K562 (cell line): ENCODE measurements around the gene ZNF598. TPM values are rescaled to one million over a fixed set of nuclear protein-coding genes. Genes with fewer than 3 reads are reported as not detected.
A peak's percentile ranks its signal among the peaks of the same experiment; 100 is the strongest.

Experiments used
- ATAC-seq: fragments of 200-7000 bp; cut with Tn5 transposase; 3 replicates; pipeline ENCODE4 v1.9.1; 2020; ENCODE audit warnings: moderate library complexity
- BruUV-seq: library from RNA; stranded (reverse); fragments of 400-500 nt; replicated peaks from 2 replicates; lab custom pipeline; 2021; lab: Mats Ljungman, UMichigan
- CTCF ChIA-PET: fragments of 300-600 bp; formaldehyde crosslinking; extraction: SDS; loops from one replicate; lab custom pipeline; 2021; ENCODE audit warnings: low intra/inter-chr PET ratio; lab: Yijun Ruan, JAX
- POLR2A ChIA-PET: fragments of 300-600, 350-650 bp; sonication (Branson Sonifier 250); formaldehyde crosslinking; extraction: SDS; loops from one replicate; lab custom pipeline; 2021; ENCODE audit warnings: antibody characterized with exemption, inconsistent platforms; lab: Yijun Ruan, JAX
- DNase-seq, 4 experiments: peaks; one replicate each; pipeline versions ENCODE4 v3.0.0 to v3.0.0-alpha.2; 2011 to 2018; ENCODE audit warnings: low spot score in 3 of 4, mixed read lengths in 3 of 4; ENCODE audit errors: extremely low read depth in 1 of 4
- FAIRE-seq: peaks from 2 replicates; lab custom pipeline; 2011; peaks lifted over from hg19 to GRCh38; lab: Jason Lieb, UNC
- H2AFZ ChIP-seq: 2 replicates; pipeline ENCODE4 v1.6.0; 2011; ENCODE audit warnings: low read depth, low read length, control low read depth, inconsistent platforms
- H3K27ac ChIP-seq: fragments of 200-600 bp; 3 replicates; pipeline ENCODE4 v1.8.0; 2011; ENCODE audit warnings: low read depth, mild to moderate bottlenecking, control low read depth, inconsistent platforms, low read length, moderate library complexity, mixed read lengths; ENCODE audit errors: extremely low read depth
- H3K27me3 ChIP-seq, 2 experiments: fragments of 300-600 bp in 1 of 2; 2 replicates in 1 of 2; 3 replicates in 1 of 2; pipeline versions ENCODE4 v1.6.0 to v1.8.0; 2011; ENCODE audit warnings: inconsistent platforms in 2 of 2, low read length in 2 of 2, mild to moderate bottlenecking in 1 of 2, mixed read lengths in 1 of 2, moderate library complexity in 1 of 2; ENCODE audit not compliant: control insufficient read depth in 2 of 2, insufficient read depth in 2 of 2
- H3K36me3 ChIP-seq: fragments of 300-600 bp; 3 replicates; pipeline ENCODE4 v1.8.0; 2011; ENCODE audit warnings: mild to moderate bottlenecking, low read length, inconsistent platforms; ENCODE audit not compliant: control insufficient read depth, insufficient read depth
- H3K4me1 ChIP-seq, 2 experiments: fragments of 200-600 bp in 1 of 2; replicated peaks in 1 of 2; 2 replicates in 1 of 2; 3 replicates in 1 of 2; pipeline versions ENCODE4 v1.5.1 to v1.8.0; 2011; ENCODE audit warnings: inconsistent platforms in 2 of 2, low read length in 2 of 2, mild to moderate bottlenecking in 1 of 2, mixed read lengths in 1 of 2, moderate library complexity in 1 of 2; ENCODE audit not compliant: control insufficient read depth in 2 of 2, insufficient read depth in 2 of 2
- H3K4me2 ChIP-seq: 2 replicates; pipeline ENCODE4 v1.6.1; 2011; ENCODE audit warnings: low read length, control low read depth, inconsistent platforms, mixed read lengths; ENCODE audit not compliant: insufficient read depth
- H3K4me3 ChIP-seq: fragments of 200-600 bp; sonication (generic), shearing (Covaris generic); 2 replicates; pipeline ENCODE4 v1.5.1; 2016; ENCODE audit warnings: control low read depth, inconsistent platforms
- H3K79me2 ChIP-seq: fragments of 200-600 bp; 3 replicates; pipeline ENCODE4 v1.8.0; 2011; ENCODE audit warnings: low read length, inconsistent platforms; ENCODE audit not compliant: control insufficient read depth, insufficient read depth
- H3K9ac ChIP-seq, 2 experiments: 2 replicates each; pipeline versions ENCODE4 v1.6.0 to v1.6.1; 2011; ENCODE audit warnings: low read depth in 2 of 2, low read length in 2 of 2, control low read depth in 1 of 2, inconsistent platforms in 1 of 2, mild to moderate bottlenecking in 1 of 2, mixed read lengths in 1 of 2; ENCODE audit not compliant: insufficient read depth in 1 of 2
- H3K9me1 ChIP-seq: one replicate; pipeline ENCODE4 v1.6.0; 2011; ENCODE audit warnings: inconsistent platforms, mild to moderate bottlenecking, low read length, moderate library complexity; ENCODE audit not compliant: control insufficient read depth, insufficient read depth
- H3K9me3 ChIP-seq: replicated peaks from 2 replicates; pipeline ENCODE4 v1.5.1; 2011; ENCODE audit warnings: low read depth, low read length, inconsistent platforms; ENCODE audit not compliant: control insufficient read depth, insufficient read depth
- H4K20me1 ChIP-seq: replicated peaks from 2 replicates; pipeline ENCODE4 v1.6.1; 2011; ENCODE audit warnings: low read length, inconsistent platforms, mixed read lengths; ENCODE audit not compliant: control insufficient read depth, insufficient read depth
- ADNP ChIP-seq: fragments of 200-800 bp; sonication (Bioruptor generic); IDR thresholded peaks from 2 replicates; pipeline ENCODE4 v1.6.1; 2016; ENCODE audit warnings: missing genetic modification characterization, missing compliant biosample characterization
- ATF3 ChIP-seq, 2 experiments: fragments of 450-650 bp in 1 of 2; sonication (generic) in 1 of 2; formaldehyde crosslinking in 1 of 2; IDR thresholded peaks in 1 of 2; conservative IDR thresholded peaks in 1 of 2; 2 replicates each; pipeline versions ENCODE4 v1.6.1 to v1.8.1; 2016 to 2023; ENCODE audit warnings: mild to moderate bottlenecking in 2 of 2, moderate library complexity in 2 of 2, inconsistent platforms in 1 of 2, missing genetic modification reagents in 1 of 2
- BDP1 ChIP-seq: IDR thresholded peaks from 3 replicates; pipeline ENCODE4 v1.6.1; 2011; ENCODE audit not compliant: insufficient read length, insufficient read depth
- DMBX1 ChIP-seq: fragments of 250-450 bp; sonication (Bioruptor Pico); IDR thresholded peaks from 2 replicates; pipeline ENCODE4 v1.8.0; 2022; ENCODE audit warnings: inconsistent platforms, mild to moderate bottlenecking, moderate library complexity, borderline replicate concordance
- EGR1 ChIP-seq: fragments of 450-650 bp; conservative IDR thresholded peaks from 2 replicates; pipeline ENCODE4 v1.6.1; 2017; ENCODE audit warnings: mild to moderate bottlenecking
- FOXJ3 ChIP-seq: sonication (generic); formaldehyde crosslinking; IDR thresholded peaks from 2 replicates; pipeline ENCODE4 v1.4.0; 2020; ENCODE audit warnings: mild to moderate bottlenecking, missing genetic modification reagents
- HMGN3 ChIP-seq: IDR thresholded peaks from 2 replicates; pipeline ENCODE4 v1.6.1; 2011; ENCODE audit warnings: borderline replicate concordance, low read depth, mild to moderate bottlenecking, mixed read lengths, low read length; ENCODE audit not compliant: insufficient read length; ENCODE audit errors: extremely low read depth
- KHSRP ChIP-seq: fragments of 450-650 bp; IDR thresholded peaks from 2 replicates; pipeline ENCODE4 v1.6.1; 2017
- NONO ChIP-seq, 2 experiments: fragments of 200-400 bp in 1 of 2; fragments of 450-650 bp in 1 of 2; formaldehyde crosslinking in 1 of 2; IDR thresholded peaks; 2 replicates each; pipeline ENCODE4 v1.6.1; 2017; ENCODE audit warnings: low read depth in 2 of 2, mild to moderate bottlenecking in 2 of 2, moderate library complexity in 2 of 2, low read length in 1 of 2
- POLR2G ChIP-seq: fragments of 200-400 bp; formaldehyde crosslinking; IDR thresholded peaks from 2 replicates; pipeline ENCODE4 v1.6.1; 2017; ENCODE audit warnings: low read depth, mild to moderate bottlenecking, antibody characterized with exemption, low read length, moderate library complexity
- RBBP5 ChIP-seq: fragments of 200-600 bp; sonication (generic); IDR thresholded peaks from 2 replicates; pipeline ENCODE4 v1.6.1; 2012; ENCODE audit warnings: borderline replicate concordance, mild to moderate bottlenecking, low read length, control low read depth, inconsistent platforms; ENCODE audit not compliant: insufficient read depth, poor library complexity, severe bottlenecking
- SMARCB1 ChIP-seq: IDR thresholded peaks from 2 replicates; pipeline ENCODE4 v1.6.1; 2011; ENCODE audit warnings: improper control_type of control experiment, low read depth; ENCODE audit not compliant: insufficient read length
- STAT5A ChIP-seq: IDR thresholded peaks from 2 replicates; pipeline ENCODE4 v1.6.1; 2012; ENCODE audit warnings: low read length, inconsistent platforms, borderline replicate concordance
- TCFL5 ChIP-seq: fragments of 250-450 bp; sonication (Bioruptor Pico); conservative IDR thresholded peaks from 2 replicates; pipeline ENCODE4 v1.6.1; 2021; ENCODE audit warnings: mild to moderate bottlenecking, moderate library complexity, matching md5 sums
- ZNF699 ChIP-seq: fragments of 250-450 bp; sonication (Bioruptor Pico); IDR thresholded peaks from 2 replicates; pipeline ENCODE4 v1.8.0; 2021; ENCODE audit warnings: mild to moderate bottlenecking, moderate library complexity; ENCODE audit not compliant: insufficient replicate concordance
- WGBS: fragments of 100-300 bp; shearing (Covaris generic); methylation state at CpG from one replicate; pipeline ENCODE4 v1.1.6; 2016; ENCODE audit warnings: low coverage, mixed read lengths; ENCODE audit not compliant: insufficient coverage; ENCODE audit errors: missing lambda C conversion rate; 5-methylcytosine and 5-hydroxymethylcytosine counted together
- in situ Hi-C: fragments of 300-500 bp; cut with MboI; formaldehyde crosslinking; loops from 4 replicates; pipeline ENCODE4 v1.15.0; 2018; ENCODE audit warnings: inconsistent platforms, mixed read lengths
- intact Hi-C: fragments of 100-400 bp; cut with micrococcal nuclease; formaldehyde crosslinking; loops from 2 replicates; pipeline ENCODE4 v1.14.2; 2022
- polyA plus RNA-seq, 8 experiments: library from polyadenylated mRNA; depleted of rRNA in 4 of 8; stranded (reverse) in 5 of 8; unstranded in 3 of 8; fragments of >200 nt; fragmentation: Nextera tagmentation in 2 of 8; fragmentation: Illumina TruSeq in 1 of 8; extraction: Ambion mirVana in 2 of 8; extraction: Trizol in 1 of 8; gene quantifications; 2 replicates each; pipeline versions ENCODE4 v1.2.1 to v1.2.3, GENCODE V29; 2011 to 2014; ENCODE audit warnings: inconsistent platforms in 1 of 8, missing spikeins in 1 of 8
- total RNA-seq, 7 experiments: library from RNA; depleted of rRNA in 6 of 7; stranded (reverse); fragments of >200 nt in 6 of 7; fragmentation: Illumina TruSeq in 2 of 7; extraction: Trizol in 2 of 7; gene quantifications; 2 replicates each; pipeline versions ENCODE4 v1.2.1 to v1.2.3, GENCODE V29; 2011 to 2021; ENCODE audit warnings: low replicate concordance in 1 of 7
- TF ChIP-seq, protein P1 (sequence below): fragments of 450-650 bp; IDR thresholded peaks from 2 replicates; pipeline ENCODE4 v1.6.1; 2016; ENCODE audit warnings: low read depth, mild to moderate bottlenecking, moderate library complexity

Gene ZNF598
- total and polyA plus RNA-seq, 9 of the 15 experiments (the other 6 are each of a cell fraction or from before 2014, with no cell fraction given): 0.11 to 115 (median 29.6) TPM

GRCh38 chr16:2019518-2019920, 9.9 kb upstream of the ZNF598 start, which contains the start of gene NPW:
Gene NPW (plus strand): TSS chr16:2019785.
- H3K9me3 ChIP-seq: no peaks in the 10 kb centered on the region
- in situ Hi-C loops: no loop called here
- ATAC-seq (no peak), FAIRE-seq (no peak)
- H3K79me2 ChIP-seq: no peaks in the 10 kb centered on the region
- no peak within 1 kb of the TSS for H3K4me2 ChIP-seq
- H3K9me1 ChIP-seq: no peaks in the 10 kb centered on the region
- H2AFZ ChIP-seq: peak within 1 kb of the TSS; percentile 62; the same call in 1 of the 2 replicates
- H3K36me3 ChIP-seq: no peaks in the 10 kb centered on the region
- H3K4me1 ChIP-seq: peaks cover 16 to 61% of the 10 kb centered on the region in 2 experiments; a peak in 4 of 5 replicates
- POLR2A ChIA-PET: interaction anchor here (0.6 to 1.3 kb wide), 4 partner anchors 16 to 134 kb away, joined by 3 to 4 read pairs (median 4); no protein-coding TSS in a partner anchor
- no peak for TF ChIP-seq SMARCB1
- 0 out of 2 replicates have a peak, but pooled peaks have one; percentile 4 for TF ChIP-seq POLR2G
- TF ChIP-seq FOXJ3 (CRISPR knock-in tag): no peak
- no peak for TF ChIP-seq TCFL5
- no peak for TF ChIP-seq HMGN3
- TF ChIP-seq STAT5A: no peak
- no peak for TF ChIP-seq NONO (IDR thresholded peaks at IDR 0.05; ENCODE audit: low read depth in 2 of 2, low read length in 1 of 2)
- TF ChIP-seq KHSRP: no peak
- TF ChIP-seq, protein P1, sequence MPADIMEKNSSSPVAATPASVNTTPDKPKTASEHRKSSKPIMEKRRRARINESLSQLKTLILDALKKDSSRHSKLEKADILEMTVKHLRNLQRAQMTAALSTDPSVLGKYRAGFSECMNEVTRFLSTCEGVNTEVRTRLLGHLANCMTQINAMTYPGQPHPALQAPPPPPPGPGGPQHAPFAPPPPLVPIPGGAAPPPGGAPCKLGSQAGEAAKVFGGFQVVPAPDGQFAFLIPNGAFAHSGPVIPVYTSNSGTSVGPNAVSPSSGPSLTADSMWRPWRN: no peak
- TF ChIP-seq ZNF699: no peak
- no peak for TF ChIP-seq ATF3 (IDR thresholded peaks at IDR 0.05)
- no peak for TF ChIP-seq ATF3 (CRISPR knock-in tag; conservative IDR thresholded peaks at IDR 0.05)
- TF ChIP-seq DMBX1 (CRISPR knock-in tag): no peak
- TF ChIP-seq RBBP5: no peak
- no peak for TF ChIP-seq ADNP (tag)
- TF ChIP-seq EGR1: peak; percentile 77
- TF ChIP-seq BDP1: no peak
- TF ChIP-seq, all 486 proteins: peak for 2
- DNase-seq: peak; percentile 41 to 64 (median 55)
- no TSS peak for BruUV-seq
- H3K4me3 ChIP-seq: peak within 1 kb of the TSS; percentile 11
- no peak within 1 kb of the TSS for H3K27ac ChIP-seq
- peak within 1 kb of the TSS in 1 of 2 experiments; percentile 77; a peak in 2 of 4 replicates for H3K9ac ChIP-seq
- intact Hi-C loops: no loop called here
- CTCF ChIA-PET: no interaction called here
- 41% methylated on average over 12 of the region's 33 CpGs for WGBS
- H4K20me1 ChIP-seq: no peaks in the 10 kb centered on the region
- no peaks in the 10 kb centered on the region for H3K27me3 ChIP-seq
